Gastroesophageal sphincter (tissue), 3 donors: Measurements from ENCODE around the gene IRX2.

ENCODE experiments used
- CTCF ChIP-seq, 4 experiments: fragments of 200-600 bp in 2 of 4; fragments of 450-650 bp in 2 of 4; sonication (generic) in 1 of 4; IDR thresholded peaks; one replicate each; pipeline ENCODE4 v1.5.1; 2017 to 2019; ENCODE audit warnings: antibody characterized with exemption in 4 of 4, mild to moderate bottlenecking in 2 of 4, moderate library complexity in 2 of 4
- POLR2A ChIP-seq, 2 donors: fragments of 450-650 bp; IDR thresholded peaks; one replicate each; pipeline ENCODE4 v1.6.1; 2017; ENCODE audit warnings: antibody characterized with exemption in 2 of 2, mild to moderate bottlenecking in 2 of 2, moderate library complexity in 1 of 2
- POLR2AphosphoS5 ChIP-seq: sonication (generic); formaldehyde crosslinking; IDR thresholded peaks from one replicate; pipeline ENCODE4 v1.6.1; 2017; ENCODE audit warnings: antibody characterized with exemption

DNA sequence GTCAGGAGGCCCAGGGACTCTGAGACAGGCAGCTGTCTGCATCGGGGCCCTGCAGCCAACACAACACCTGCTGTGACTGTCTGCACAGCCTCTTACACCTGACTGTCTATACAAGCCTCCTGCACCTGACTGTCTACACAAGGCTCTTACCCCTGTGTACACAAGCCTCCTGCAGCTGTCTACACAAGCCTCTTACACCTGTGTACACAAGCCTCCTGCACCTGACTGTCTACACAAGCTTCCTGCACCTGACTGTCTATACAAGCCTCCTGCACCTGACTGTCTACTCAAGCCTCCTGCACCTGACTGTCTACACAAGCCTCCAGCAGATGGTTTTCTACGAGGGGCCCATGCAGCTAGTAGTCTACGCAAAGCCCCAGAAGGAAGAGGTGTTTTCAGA is 18.6 kb downstream of the IRX2 start:
- no peak for TF ChIP-seq CTCF (IDR thresholded peaks at IDR 0.05)
- no peak for TF ChIP-seq POLR2A (IDR thresholded peaks at IDR 0.05)
- TF ChIP-seq POLR2AphosphoS5, result no peak
